Mononuclear cell (primary cell): Measurements from ENCODE around the gene GBX2. TPM values are rescaled to one million over a fixed set of nuclear protein-coding genes. Genes with fewer than 3 reads are reported as not detected.

ENCODE experiments used
- H3K27me3 ChIP-seq: 2 replicates; pipeline ENCODE4 v1.6.0; 2011; ENCODE audit warnings: low read length, control low read depth; ENCODE audit not compliant: insufficient read depth
- H3K4me1 ChIP-seq: 2 replicates; pipeline ENCODE4 v1.5.1; 2011; ENCODE audit warnings: mild to moderate bottlenecking, low read length, control low read depth; ENCODE audit not compliant: insufficient read depth
- H3K4me3 ChIP-seq: 2 replicates; pipeline ENCODE4 v1.5.1; 2011; ENCODE audit warnings: mild to moderate bottlenecking, low read length, moderate library complexity
- H3K9me3 ChIP-seq: 2 replicates; pipeline ENCODE4 v1.5.1; 2011; ENCODE audit warnings: low read depth, mild to moderate bottlenecking, control low read depth, low read length
- total RNA-seq: library from RNA; depleted of rRNA; stranded (reverse); fragments of >200 nt; gene quantifications from one replicate; pipeline ENCODE4 v1.2.3, GENCODE V29; 2012

Gene GBX2
- total RNA-seq, 1 donor = not detected

GRCh38 chr2:236125541-236125940 lies 42.6 kb downstream of the GBX2 start:
- Histone ChIP-seq H3K27me3 (no peaks in the 10 kb centered on the region), H3K4me1 (no peaks in the 10 kb centered on the region), H3K9me3 (no peaks in the 10 kb centered on the region), H3K4me3 (no peak overlapping the region)

- Histone ChIP-seq H3K4me3 (no peak overlapping the region), H3K9me3 (no peaks in the 10 kb centered on the region), H3K27me3 (no peaks in the 10 kb centered on the region), H3K4me1 (no peaks in the 10 kb centered on the region)
Measured at GRCh38 chr2:236124182-236124893, 43.8 kb downstream of the GBX2 start.

DNA sequence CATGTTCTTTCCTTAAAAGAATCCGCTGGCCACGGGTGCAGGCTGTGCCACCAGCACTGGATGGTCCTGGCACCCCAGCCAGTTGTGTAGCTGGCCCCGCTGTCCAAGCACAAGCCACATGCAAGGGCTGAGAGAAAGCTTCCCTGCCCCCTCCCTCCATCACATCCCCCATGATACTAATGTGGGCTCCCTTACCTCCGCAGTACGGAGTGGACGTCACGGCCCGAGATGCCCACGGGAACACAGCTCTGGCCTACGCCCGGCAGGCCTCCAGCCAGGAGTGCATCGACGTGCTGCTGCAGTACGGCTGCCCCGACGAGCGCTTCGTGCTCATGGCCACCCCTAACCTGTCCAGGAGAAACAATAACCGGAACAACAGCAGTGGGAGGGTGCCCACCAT lies 44.5 kb downstream of the GBX2 start:
- no peak overlapping the region for H3K4me3 ChIP-seq
- no peaks in the 10 kb centered on the region for H3K27me3 ChIP-seq
- H3K4me1 ChIP-seq = no peaks in the 10 kb centered on the region
- no peaks in the 10 kb centered on the region for H3K9me3 ChIP-seq

DNA sequence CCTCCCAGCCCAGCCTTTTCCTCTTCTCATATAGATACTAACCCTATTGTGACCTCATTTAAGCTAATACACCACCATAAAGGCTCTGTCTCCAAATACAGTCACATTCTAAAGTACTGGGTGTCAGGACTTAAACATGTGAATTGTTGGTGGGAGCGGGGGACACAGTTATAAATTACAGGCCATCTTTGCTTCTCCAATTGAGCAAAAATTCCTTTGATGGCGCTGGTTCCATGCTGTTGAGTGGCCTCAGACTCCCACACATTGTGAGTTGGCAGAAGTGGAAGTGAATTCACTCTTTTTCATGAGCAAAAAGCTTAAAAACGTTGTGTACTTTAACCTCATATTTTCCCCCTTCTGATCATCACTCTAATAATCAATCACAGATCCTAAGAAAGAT lies 46.0 kb downstream of the GBX2 start:
- no peaks in the 10 kb centered on the region for H3K27me3 ChIP-seq
- H3K4me1 ChIP-seq = no peaks in the 10 kb centered on the region
- no peak overlapping the region for H3K4me3 ChIP-seq
- no peaks in the 10 kb centered on the region for H3K9me3 ChIP-seq

DNA sequence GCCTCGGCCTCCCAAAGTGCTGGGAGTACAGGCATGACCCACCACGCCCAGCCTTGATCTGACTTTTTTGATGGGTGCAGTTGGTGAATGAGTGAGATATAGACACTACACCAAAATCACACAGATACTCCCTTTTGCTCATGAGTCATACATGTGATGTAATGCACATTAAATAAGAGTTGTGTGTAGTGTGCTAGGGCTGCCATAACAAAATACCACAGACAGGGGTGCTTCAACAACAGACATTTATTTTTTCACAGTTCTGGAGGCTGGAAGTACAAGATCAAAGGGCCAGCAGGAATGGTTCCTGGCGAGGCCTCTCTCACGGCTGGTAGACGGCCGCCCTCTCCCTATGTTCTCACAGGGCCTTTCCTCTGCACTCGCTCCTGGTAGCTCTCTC lies 46.6 kb downstream of the GBX2 start:
- Histone ChIP-seq H3K27me3 (no peaks in the 10 kb centered on the region), H3K4me3 (no peak overlapping the region), H3K9me3 (no peaks in the 10 kb centered on the region), H3K4me1 (no peaks in the 10 kb centered on the region)

GRCh38 chr2:236120829-236121228 lies 47.4 kb downstream of the GBX2 start:
- Histone ChIP-seq H3K27me3 (no peaks in the 10 kb centered on the region), H3K4me1 (no peaks in the 10 kb centered on the region), H3K4me3 (no peak overlapping the region), H3K9me3 (no peaks in the 10 kb centered on the region)

- no peaks in the 10 kb centered on the region for H3K9me3 ChIP-seq
- H3K27me3 ChIP-seq = no peaks in the 10 kb centered on the region
- no peak overlapping the region for H3K4me3 ChIP-seq
- H3K4me1 ChIP-seq = no peaks in the 10 kb centered on the region
Measured at GRCh38 chr2:236120141-236120601, 48.0 kb downstream of the GBX2 start.

- Histone ChIP-seq H3K9me3 (no peaks in the 10 kb centered on the region), H3K4me1 (no peaks in the 10 kb centered on the region), H3K27me3 (no peaks in the 10 kb centered on the region), H3K4me3 (no peak overlapping the region)
Measured at GRCh38 chr2:236119476-236119875, 48.7 kb downstream of the GBX2 start.

GRCh38 chr2:236119003-236119402 lies 49.2 kb downstream of the GBX2 start:
- Histone ChIP-seq H3K27me3 (no peaks in the 10 kb centered on the region), H3K4me1 (no peaks in the 10 kb centered on the region), H3K9me3 (no peaks in the 10 kb centered on the region), H3K4me3 (no peak overlapping the region)

DNA sequence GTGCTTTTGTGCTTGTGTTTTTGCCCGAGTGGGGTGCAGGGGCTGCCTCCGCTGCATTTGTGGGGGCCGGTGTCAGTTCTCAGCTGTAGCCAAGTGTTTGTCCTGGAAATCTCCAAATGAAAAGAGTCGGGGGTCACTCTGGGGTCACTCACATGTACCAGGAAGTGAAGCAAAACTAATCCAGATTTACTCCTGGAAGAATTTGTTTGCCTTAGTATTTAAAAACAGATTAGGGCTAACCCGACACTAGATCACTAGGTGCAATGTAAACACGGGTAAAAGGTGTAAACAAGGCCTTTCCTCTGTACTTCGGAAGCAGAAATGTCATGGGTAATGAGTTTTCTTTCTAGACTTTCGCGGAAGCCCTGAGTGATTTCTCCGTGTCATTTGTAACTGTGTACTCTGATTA lies 50.3 kb downstream of the GBX2 start:
- no peak overlapping the region for H3K4me3 ChIP-seq

DNA sequence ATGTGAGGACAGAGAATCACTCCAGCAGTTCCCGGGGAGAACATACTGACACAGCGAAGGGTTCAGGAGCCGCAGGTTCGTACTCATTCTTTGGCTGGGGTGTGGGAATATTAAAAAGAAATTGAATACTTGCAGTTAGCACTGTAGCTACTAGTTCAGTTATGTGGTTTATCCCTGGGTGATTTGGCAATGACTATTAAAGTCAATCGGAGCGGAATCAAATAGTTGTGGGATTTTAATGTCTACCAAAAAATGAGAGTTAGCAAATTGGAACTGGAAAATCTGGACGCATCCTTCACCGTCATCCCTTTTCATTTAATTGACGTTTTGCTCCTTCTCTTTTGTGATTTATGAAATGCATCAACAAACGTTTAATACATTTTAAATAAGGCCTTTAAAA lies 50.8 kb downstream of the GBX2 start:
- Histone ChIP-seq H3K27me3 (no peaks in the 10 kb centered on the region), H3K4me3 (no peak overlapping the region), H3K4me1 (no peaks in the 10 kb centered on the region), H3K9me3 (no peaks in the 10 kb centered on the region)

More for the DNA sequence above, 50.3 kb downstream of the GBX2 start:
- no peaks in the 10 kb centered on the region for H3K4me1 ChIP-seq
- H3K9me3 ChIP-seq = no peaks in the 10 kb centered on the region
- H3K27me3 ChIP-seq = no peaks in the 10 kb centered on the region

Other genes with a start within 250 kb of the GBX2 start
- not detected for gene ASB18, start 96.0 kb upstream of the GBX2 start, total RNA-seq